ENCODE results near the gene FNDC3A. TPM values are rescaled to one million over a fixed set of nuclear protein-coding genes. Genes with fewer than 3 reads are reported as not detected.
"Not testable (repeated sequence)": the region's sequence is repeated elsewhere in the genome, so short reads cannot be mapped to it uniquely, and the experiment has no call there.

FNDC3A gene
- total RNA-seq, 1 donor from 2014 or later = 38.4 TPM

- DNase-seq (ENCODE audit: low read depth in 2 of 2) = no peak
These were observed 107.2 kb downstream of the FNDC3A start for GRCh38 chr13:49082653-49083536.

GRCh38 chr13:49084961-49085360 is 109.2 kb downstream of the FNDC3A start:
- no peak for DNase-seq (ENCODE audit: low read depth in 2 of 2)

- DNase-seq (ENCODE audit: low read depth in 2 of 2) = peak in 1 of 2 donors; percentile 45
These were observed 111.0 kb downstream of the FNDC3A start for GRCh38 chr13:49086722-49087121.

- no peak for DNase-seq (ENCODE audit: low read depth in 2 of 2)
These were observed 117.7 kb downstream of the FNDC3A start for GRCh38 chr13:49093376-49093775.

GRCh38 chr13:49097374-49097773 is 121.7 kb downstream of the FNDC3A start:
- peak; percentile 12 to 36 for DNase-seq (ENCODE audit: low read depth in 2 of 2)

- peak; percentile 91 to 94 for DNase-seq (ENCODE audit: low read depth in 2 of 2)
These were observed 122.5 kb downstream of the FNDC3A start for GRCh38 chr13:49098198-49098597.

GRCh38 chr13:49098771-49099512 is 123.2 kb downstream of the FNDC3A start:
- peak in 1 of 2 donors; percentile 53 for DNase-seq (ENCODE audit: low read depth in 2 of 2)

- DNase-seq (ENCODE audit: low read depth in 2 of 2) = no peak
These were observed 123.8 kb downstream of the FNDC3A start for GRCh38 chr13:49099513-49099877.

- no peak for DNase-seq (ENCODE audit: low read depth in 2 of 2)
These were observed 125.2 kb downstream of the FNDC3A start for GRCh38 chr13:49100637-49101570.

GRCh38 chr13:49108196-49108595 is 132.5 kb downstream of the FNDC3A start:
- DNase-seq (ENCODE audit: low read depth in 2 of 2) = no peak

GRCh38 chr13:49110122-49110912 is 134.6 kb downstream of the FNDC3A start:
- DNase-seq (ENCODE audit: low read depth in 2 of 2) = peak; percentile 82 to 93

GRCh38 chr13:49110913-49111170 is 135.1 kb downstream of the FNDC3A start:
- peak in 1 of 2 donors; percentile 21 for DNase-seq (ENCODE audit: low read depth in 2 of 2)

- peak in 1 of 2 donors; percentile 7 for DNase-seq (ENCODE audit: low read depth in 2 of 2)
These were observed 137.2 kb downstream of the FNDC3A start for GRCh38 chr13:49112782-49113525.

GRCh38 chr13:49113526-49114286 is 138.0 kb downstream of the FNDC3A start:
- DNase-seq (ENCODE audit: low read depth in 2 of 2) = peak; percentile 46 to 72

- DNase-seq (ENCODE audit: low read depth in 2 of 2) = no peak
These were observed 141.2 kb downstream of the FNDC3A start for GRCh38 chr13:49116873-49117272.

GRCh38 chr13:49118455-49118854 is 142.7 kb downstream of the FNDC3A start:
- DNase-seq (ENCODE audit: low read depth in 2 of 2) = not testable (repeated sequence)

GRCh38 chr13:49124693-49125304 is 149.1 kb downstream of the FNDC3A start:
- DNase-seq (ENCODE audit: low read depth in 2 of 2) = no peak

GRCh38 chr13:49125964-49126524 is 150.3 kb downstream of the FNDC3A start:
- no peak for DNase-seq (ENCODE audit: low read depth in 2 of 2)
